Gastroesophageal sphincter (tissue), 3 donors: Measurements from ENCODE around the gene CDH5.

Experiments used
- EP300 ChIP-seq: sonication (generic); formaldehyde crosslinking; IDR thresholded peaks from one replicate; pipeline ENCODE4 v1.6.1; 2017; ENCODE audit warnings: antibody characterized with exemption, mild to moderate bottlenecking
- POLR2A ChIP-seq, 2 donors: fragments of 450-650 bp; IDR thresholded peaks; one replicate each; pipeline ENCODE4 v1.6.1; 2017; ENCODE audit warnings: antibody characterized with exemption in 2 of 2, mild to moderate bottlenecking in 2 of 2, moderate library complexity in 1 of 2
- POLR2AphosphoS5 ChIP-seq: sonication (generic); formaldehyde crosslinking; IDR thresholded peaks from one replicate; pipeline ENCODE4 v1.6.1; 2017; ENCODE audit warnings: antibody characterized with exemption
- TF ChIP-seq, protein P1 (sequence below), 4 experiments: fragments of 200-600 bp in 2 of 4; fragments of 450-650 bp in 2 of 4; sonication (generic) in 1 of 4; IDR thresholded peaks; one replicate each; pipeline ENCODE4 v1.5.1; 2017 to 2019; ENCODE audit warnings: antibody characterized with exemption in 4 of 4, mild to moderate bottlenecking in 2 of 4, moderate library complexity in 2 of 4

DNA sequence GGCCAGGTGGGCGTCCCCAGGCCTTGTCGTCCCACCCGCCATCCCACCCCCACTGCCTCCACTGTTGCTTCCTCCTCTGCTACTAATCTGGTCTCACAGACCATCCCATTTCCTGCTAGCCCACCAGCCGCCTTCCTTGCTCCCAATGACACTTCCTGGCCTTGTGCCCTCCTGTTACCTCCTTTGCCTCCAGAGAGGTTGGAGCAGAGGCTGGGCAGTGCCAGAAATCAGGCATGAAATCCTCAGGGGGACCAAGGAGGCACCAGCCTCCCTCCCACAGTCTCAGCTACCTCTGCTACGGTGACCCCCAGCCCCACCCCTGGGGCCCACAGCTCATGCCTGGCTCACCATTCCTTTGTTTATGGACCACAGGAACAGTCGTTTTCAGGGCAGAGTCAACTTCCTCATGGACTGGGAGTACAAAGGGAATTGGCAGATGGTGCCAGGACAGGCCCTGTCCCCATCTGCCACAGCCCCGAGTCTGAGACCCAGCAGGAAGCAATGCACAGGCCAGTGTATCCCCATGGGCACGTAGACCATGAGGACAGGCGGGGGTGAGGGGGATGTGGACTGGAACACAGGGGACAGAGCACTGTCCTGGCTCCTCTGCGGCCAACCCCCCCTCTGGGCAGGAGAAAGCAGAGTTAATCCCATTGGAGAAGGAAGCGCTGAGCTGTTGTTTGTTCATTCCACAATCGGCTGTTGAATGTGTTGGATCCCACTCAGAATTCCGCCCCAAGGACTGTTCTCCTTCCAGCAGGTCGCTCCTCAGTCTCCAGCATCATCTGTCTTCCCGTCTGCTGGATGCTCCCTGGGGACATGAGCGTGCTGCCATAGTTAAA lies 2.2 kb upstream of the CDH5 start:
- TF ChIP-seq, protein P1, sequence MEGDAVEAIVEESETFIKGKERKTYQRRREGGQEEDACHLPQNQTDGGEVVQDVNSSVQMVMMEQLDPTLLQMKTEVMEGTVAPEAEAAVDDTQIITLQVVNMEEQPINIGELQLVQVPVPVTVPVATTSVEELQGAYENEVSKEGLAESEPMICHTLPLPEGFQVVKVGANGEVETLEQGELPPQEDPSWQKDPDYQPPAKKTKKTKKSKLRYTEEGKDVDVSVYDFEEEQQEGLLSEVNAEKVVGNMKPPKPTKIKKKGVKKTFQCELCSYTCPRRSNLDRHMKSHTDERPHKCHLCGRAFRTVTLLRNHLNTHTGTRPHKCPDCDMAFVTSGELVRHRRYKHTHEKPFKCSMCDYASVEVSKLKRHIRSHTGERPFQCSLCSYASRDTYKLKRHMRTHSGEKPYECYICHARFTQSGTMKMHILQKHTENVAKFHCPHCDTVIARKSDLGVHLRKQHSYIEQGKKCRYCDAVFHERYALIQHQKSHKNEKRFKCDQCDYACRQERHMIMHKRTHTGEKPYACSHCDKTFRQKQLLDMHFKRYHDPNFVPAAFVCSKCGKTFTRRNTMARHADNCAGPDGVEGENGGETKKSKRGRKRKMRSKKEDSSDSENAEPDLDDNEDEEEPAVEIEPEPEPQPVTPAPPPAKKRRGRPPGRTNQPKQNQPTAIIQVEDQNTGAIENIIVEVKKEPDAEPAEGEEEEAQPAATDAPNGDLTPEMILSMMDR (IDR thresholded peaks at IDR 0.05) = no peak
- TF ChIP-seq POLR2A (IDR thresholded peaks at IDR 0.05) = no peak
- TF ChIP-seq POLR2AphosphoS5 = peak; percentile 19
- no peak for TF ChIP-seq EP300
